NCI-H82 treated with DMSO at 0.1 percent for 48 hours (cell line): Measurements from ENCODE around the gene ITGAD.
A peak's percentile ranks its signal among the peaks of the same experiment; 100 is the strongest.
"Not testable (repeated sequence)": the region's sequence is repeated elsewhere in the genome, so short reads cannot be mapped to it uniquely, and the experiment has no call there.

Experiments used
- DNase-seq: peaks from one replicate; lab custom pipeline; 2025; ENCODE audit not compliant: unreplicated experiment; lab: John Stamatoyannopoulos, UW

The ITGAD gene

GRCh38 chr16:31429796-31430195 lies 36.7 kb downstream of the ITGAD start:
- DNase-seq, result no peak

- DNase-seq, result no peak
Observed at GRCh38 chr16:31430380-31431052, 37.4 kb downstream of the ITGAD start.

GRCh38 chr16:31435341-31436220 lies 42.4 kb downstream of the ITGAD start:
- DNase-seq, result no peak

- DNase-seq, result no peak
Observed at GRCh38 chr16:31436221-31437045, 43.3 kb downstream of the ITGAD start.

GRCh38 chr16:31438414-31438813 lies 45.3 kb downstream of the ITGAD start:
- DNase-seq, result no peak

- not testable (repeated sequence) for DNase-seq
Observed at GRCh38 chr16:31439023-31439422, 45.9 kb downstream of the ITGAD start.

GRCh38 chr16:31439519-31439918 lies 46.4 kb downstream of the ITGAD start:
- no peak for DNase-seq

- no peak for DNase-seq
Observed at GRCh38 chr16:31440516-31441184, 47.5 kb downstream of the ITGAD start.

- no peak for DNase-seq
Observed at GRCh38 chr16:31441956-31442355, 48.8 kb downstream of the ITGAD start.

GRCh38 chr16:31445931-31446330 lies 52.8 kb downstream of the ITGAD start:
- DNase-seq, result not testable (repeated sequence)

- DNase-seq, result no peak
Observed at GRCh38 chr16:31451201-31451600, 58.1 kb downstream of the ITGAD start.

- DNase-seq, result peak; percentile 52
Observed at GRCh38 chr16:31451681-31452351, 58.7 kb downstream of the ITGAD start.

GRCh38 chr16:31452631-31453106 lies 59.5 kb downstream of the ITGAD start:
- no peak for DNase-seq

- DNase-seq, result no peak
Observed at GRCh38 chr16:31453255-31454204, 60.4 kb downstream of the ITGAD start.

- no peak for DNase-seq
Observed at GRCh38 chr16:31455601-31456314, 62.6 kb downstream of the ITGAD start.

GRCh38 chr16:31456988-31457360 lies 63.8 kb downstream of the ITGAD start:
- no peak for DNase-seq

GRCh38 chr16:31458073-31458843 lies 65.1 kb downstream of the ITGAD start:
- no peak for DNase-seq
